ENCODE measurements around the gene NCKAP5L. TPM values are rescaled to one million over a fixed set of nuclear protein-coding genes. Genes with fewer than 3 reads are reported as not detected.

NCKAP5L gene, protein sequence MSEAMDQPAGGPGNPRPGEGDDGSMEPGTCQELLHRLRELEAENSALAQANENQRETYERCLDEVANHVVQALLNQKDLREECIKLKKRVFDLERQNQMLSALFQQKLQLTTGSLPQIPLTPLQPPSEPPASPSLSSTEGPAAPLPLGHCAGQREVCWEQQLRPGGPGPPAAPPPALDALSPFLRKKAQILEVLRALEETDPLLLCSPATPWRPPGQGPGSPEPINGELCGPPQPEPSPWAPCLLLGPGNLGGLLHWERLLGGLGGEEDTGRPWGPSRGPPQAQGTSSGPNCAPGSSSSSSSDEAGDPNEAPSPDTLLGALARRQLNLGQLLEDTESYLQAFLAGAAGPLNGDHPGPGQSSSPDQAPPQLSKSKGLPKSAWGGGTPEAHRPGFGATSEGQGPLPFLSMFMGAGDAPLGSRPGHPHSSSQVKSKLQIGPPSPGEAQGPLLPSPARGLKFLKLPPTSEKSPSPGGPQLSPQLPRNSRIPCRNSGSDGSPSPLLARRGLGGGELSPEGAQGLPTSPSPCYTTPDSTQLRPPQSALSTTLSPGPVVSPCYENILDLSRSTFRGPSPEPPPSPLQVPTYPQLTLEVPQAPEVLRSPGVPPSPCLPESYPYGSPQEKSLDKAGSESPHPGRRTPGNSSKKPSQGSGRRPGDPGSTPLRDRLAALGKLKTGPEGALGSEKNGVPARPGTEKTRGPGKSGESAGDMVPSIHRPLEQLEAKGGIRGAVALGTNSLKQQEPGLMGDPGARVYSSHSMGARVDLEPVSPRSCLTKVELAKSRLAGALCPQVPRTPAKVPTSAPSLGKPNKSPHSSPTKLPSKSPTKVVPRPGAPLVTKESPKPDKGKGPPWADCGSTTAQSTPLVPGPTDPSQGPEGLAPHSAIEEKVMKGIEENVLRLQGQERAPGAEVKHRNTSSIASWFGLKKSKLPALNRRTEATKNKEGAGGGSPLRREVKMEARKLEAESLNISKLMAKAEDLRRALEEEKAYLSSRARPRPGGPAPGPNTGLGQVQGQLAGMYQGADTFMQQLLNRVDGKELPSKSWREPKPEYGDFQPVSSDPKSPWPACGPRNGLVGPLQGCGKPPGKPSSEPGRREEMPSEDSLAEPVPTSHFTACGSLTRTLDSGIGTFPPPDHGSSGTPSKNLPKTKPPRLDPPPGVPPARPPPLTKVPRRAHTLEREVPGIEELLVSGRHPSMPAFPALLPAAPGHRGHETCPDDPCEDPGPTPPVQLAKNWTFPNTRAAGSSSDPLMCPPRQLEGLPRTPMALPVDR (N-terminal part only)
- total RNA-seq (2022; extraction: Qiagen RNA extraction) = 8.0 to 9.7 TPM (median 9.0 TPM) in 5 replicates

GRCh38 chr12:49828133-49829091, at the start of gene NCKAP5L:
Gene NCKAP5L (minus strand): TSS chr12:49828413. CDS start chr12:49804044, 24,369 bp downstream.

DNA sequence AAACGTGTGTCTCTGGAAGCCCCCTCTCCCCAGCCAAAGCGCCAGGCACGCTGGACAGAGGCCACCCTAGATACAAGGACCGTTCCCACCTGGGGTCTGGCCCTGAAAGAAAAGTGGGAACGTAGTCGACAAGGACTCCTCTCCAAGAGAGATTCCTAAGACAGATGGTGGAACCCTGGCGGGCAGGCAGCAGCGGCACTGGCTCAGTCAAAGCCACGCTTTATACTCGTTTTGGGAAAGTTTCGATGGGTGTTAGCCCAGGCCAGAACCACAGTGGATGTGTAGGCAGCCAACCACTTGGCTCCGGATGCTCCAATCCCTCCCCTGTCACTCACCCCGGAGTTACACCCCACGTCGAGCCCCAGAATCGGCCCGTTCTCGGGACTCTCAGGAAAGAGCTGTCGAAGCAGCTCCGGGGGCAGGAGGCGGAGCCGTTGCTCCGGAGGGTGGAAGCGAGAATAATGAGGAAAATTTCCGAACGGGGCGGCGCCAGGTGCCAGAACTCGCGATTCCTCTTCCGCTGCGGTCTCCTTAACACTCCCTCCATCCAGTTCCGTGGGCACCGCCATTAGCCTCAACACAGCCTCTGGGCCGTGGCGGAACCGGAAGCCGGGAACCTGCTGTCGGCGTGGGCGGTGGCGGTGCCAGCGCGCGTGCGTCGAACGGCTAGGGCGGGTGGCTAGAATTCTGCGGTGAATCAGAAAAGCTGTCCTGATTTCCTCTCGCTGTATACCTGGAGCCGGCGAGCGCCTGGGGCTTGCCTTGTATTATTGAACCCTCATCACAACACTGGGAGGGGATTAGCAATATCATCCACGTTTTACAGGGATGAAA, 14.5 kb upstream of the NCKAP5L start, which contains the start of gene BCDIN3D:
TSS of gene BCDIN3D (minus strand) at position 588 of the 834 bp plus-strand sequence. CDS start at position 569, 19 bp downstream.

Other genes starting within 250 kb of the NCKAP5L start
- gene FAM186B, start 222.8 kb downstream of the NCKAP5L start, total RNA-seq (2022; extraction: Qiagen RNA extraction) = 0.05 to 0.16 TPM (median 0.13 TPM) in 5 replicates
- 4.7 to 7.0 TPM (median 5.8 TPM) in 5 replicates for gene PRPF40B, start 204.9 kb downstream of the NCKAP5L start, total RNA-seq (2022; extraction: Qiagen RNA extraction)
- gene FMNL3, start 121.0 kb downstream of the NCKAP5L start, total RNA-seq (2022; extraction: Qiagen RNA extraction) = 1.1 to 2.5 TPM (median 2.0 TPM) in 5 replicates
- 471 to 512 TPM (median 502 TPM) in 5 replicates for gene TMBIM6, start 86.9 kb downstream of the NCKAP5L start, total RNA-seq (2022; extraction: Qiagen RNA extraction)
- gene BCDIN3D, start 14.7 kb upstream of the NCKAP5L start, total RNA-seq (2022; extraction: Qiagen RNA extraction) = 4.3 to 4.9 TPM (median 4.4 TPM) in 5 replicates
- 0.02 TPM in 1 of 5 replicates, not detected in the others for gene FAIM2, start 75.5 kb upstream of the NCKAP5L start, total RNA-seq (2022; extraction: Qiagen RNA extraction)
- not detected in 5 replicates for gene AQP2, start 122.3 kb upstream of the NCKAP5L start, total RNA-seq (2022; extraction: Qiagen RNA extraction)
- gene AQP5, start 133.5 kb upstream of the NCKAP5L start, total RNA-seq (2022; extraction: Qiagen RNA extraction) = not detected in 5 replicates
- 0.13 TPM in 1 of 5 replicates, not detected in the others for gene AQP6, start 144.5 kb upstream of the NCKAP5L start, total RNA-seq (2022; extraction: Qiagen RNA extraction)
- 71.8 to 105 TPM (median 79.8 TPM) in 5 replicates for gene RACGAP1, start 197.1 kb upstream of the NCKAP5L start, total RNA-seq (2022; extraction: Qiagen RNA extraction)
- 5.2 to 5.9 TPM (median 5.6 TPM) in 5 replicates for gene ASIC1, start 229.2 kb upstream of the NCKAP5L start, total RNA-seq (2022; extraction: Qiagen RNA extraction)